ENCODE results near the gene MYRF.

MYRF gene

GRCh38 chr11:61780581-61781162 is 28.2 kb downstream of the MYRF start:
- no peak for DNase-seq
- TF ChIP-seq EZH2 (IDR thresholded peaks at IDR 0.05; ENCODE audit: borderline replicate concordance, low read depth, low read length, severe bottlenecking) = no peak
- TF ChIP-seq CTCF (IDR thresholded peaks at IDR 0.05; ENCODE audit: borderline replicate concordance, extremely low read depth, low read length, poor library complexity, severe bottlenecking) = no peak
- Histone ChIP-seq H3K9me3 (ENCODE audit: insufficient read depth, low read length, severe bottlenecking) (no peaks in the 10 kb centered on the region), H3K9ac (ENCODE audit: low read depth, low read length) (no peak overlapping the region), H3K36me3 (ENCODE audit: insufficient read depth, low read length) (peaks cover 16% of the 10 kb centered on the region), H2AFZ (ENCODE audit: low read depth, low read length) (no peak overlapping the region), H3K4me2 (ENCODE audit: insufficient read depth, low read length) (no peak overlapping the region), H3K4me1 (ENCODE audit: insufficient read depth, low read length) (no peaks in the 10 kb centered on the region), H3K27me3 (ENCODE audit: insufficient read depth, low read length, poor library complexity) (no peaks in the 10 kb centered on the region), H3K79me2 (ENCODE audit: insufficient read depth, low read length) (no peaks in the 10 kb centered on the region), H3K27ac (ENCODE audit: low read length) (no peak overlapping the region), H3K4me3 (ENCODE audit: low read depth in 1 of 2, low read length in 2 of 2) (no peak overlapping the region), H4K20me1 (ENCODE audit: insufficient read depth, low read length) (peaks cover 28% of the 10 kb centered on the region; the same call in 1 of the 2 replicates)
- ATAC-seq (ENCODE audit: insufficient read depth, low read depth) = no peak

GRCh38 chr11:61781585-61781984 is 29.1 kb downstream of the MYRF start:
- Histone ChIP-seq H3K4me2 (ENCODE audit: insufficient read depth, low read length) (no peak overlapping the region), H2AFZ (ENCODE audit: low read depth, low read length) (no peak overlapping the region), H3K36me3 (ENCODE audit: insufficient read depth, low read length) (peaks cover 25% of the 10 kb centered on the region), H3K9me3 (ENCODE audit: insufficient read depth, low read length, severe bottlenecking) (no peaks in the 10 kb centered on the region), H3K9ac (ENCODE audit: low read depth, low read length) (no peak overlapping the region), H3K4me1 (ENCODE audit: insufficient read depth, low read length) (no peaks in the 10 kb centered on the region), H3K79me2 (ENCODE audit: insufficient read depth, low read length) (no peaks in the 10 kb centered on the region), H3K4me3 (ENCODE audit: low read depth in 1 of 2, low read length in 2 of 2) (no peak overlapping the region), H4K20me1 (ENCODE audit: insufficient read depth, low read length) (peaks cover 28% of the 10 kb centered on the region; the same call in 1 of the 2 replicates), H3K27me3 (ENCODE audit: insufficient read depth, low read length, poor library complexity) (no peaks in the 10 kb centered on the region), H3K27ac (ENCODE audit: low read length) (no peak overlapping the region)
- TF ChIP-seq EZH2 (IDR thresholded peaks at IDR 0.05; ENCODE audit: borderline replicate concordance, low read depth, low read length, severe bottlenecking) (no peak), CTCF (IDR thresholded peaks at IDR 0.05; ENCODE audit: borderline replicate concordance, extremely low read depth, low read length, poor library complexity, severe bottlenecking) (no peak)
- DNase-seq (no peak), ATAC-seq (ENCODE audit: insufficient read depth, low read depth) (no peak)

- peaks cover 32% of the 10 kb centered on the region for H3K36me3 ChIP-seq (ENCODE audit: insufficient read depth, low read length)
- no peak overlapping the region for H3K9ac ChIP-seq (ENCODE audit: low read depth, low read length)
- H3K79me2 ChIP-seq (ENCODE audit: insufficient read depth, low read length) = no peaks in the 10 kb centered on the region
- no peaks in the 10 kb centered on the region for H3K4me1 ChIP-seq (ENCODE audit: insufficient read depth, low read length)
- DNase-seq (no peak), ATAC-seq (ENCODE audit: insufficient read depth, low read depth) (no peak)
- TF ChIP-seq CTCF (IDR thresholded peaks at IDR 0.05; ENCODE audit: borderline replicate concordance, extremely low read depth, low read length, poor library complexity, severe bottlenecking) = no peak
- no peak for TF ChIP-seq EZH2 (IDR thresholded peaks at IDR 0.05; ENCODE audit: borderline replicate concordance, low read depth, low read length, severe bottlenecking)
- no peaks in the 10 kb centered on the region for H3K27me3 ChIP-seq (ENCODE audit: insufficient read depth, low read length, poor library complexity)
- H3K4me3 ChIP-seq (ENCODE audit: low read depth in 1 of 2, low read length in 2 of 2) = no peak overlapping the region
- H3K4me2 ChIP-seq (ENCODE audit: insufficient read depth, low read length) = no peak overlapping the region
- peaks cover 27% of the 10 kb centered on the region for H4K20me1 ChIP-seq (ENCODE audit: insufficient read depth, low read length)
- H3K9me3 ChIP-seq (ENCODE audit: insufficient read depth, low read length, severe bottlenecking) = no peaks in the 10 kb centered on the region
- no peak overlapping the region for H2AFZ ChIP-seq (ENCODE audit: low read depth, low read length)
- H3K27ac ChIP-seq (ENCODE audit: low read length) = no peak overlapping the region
Measured at GRCh38 chr11:61782299-61782698, 29.9 kb downstream of the MYRF start.

Measured in DND-41 (cell line).